BE2C (cell line): ENCODE results near the gene FREY1.

Experiments
- DNase-seq: peaks from one replicate; pipeline ENCODE4 v3.0.0-alpha.2; 2020
- H3K27me3 ChIP-seq: fragments of 250-450 bp; sonication (Bioruptor Pico); 2 replicates; pipeline ENCODE4 v1.5.1; 2020; ENCODE audit warnings: mild to moderate bottlenecking
- H3K36me3 ChIP-seq: fragments of 250-450 bp; sonication (Bioruptor Pico); 2 replicates; pipeline ENCODE4 v1.5.1; 2020; ENCODE audit warnings: mild to moderate bottlenecking
- H3K4me1 ChIP-seq: fragments of 250-450 bp; sonication (Bioruptor Pico); 2 replicates; pipeline ENCODE4 v1.5.1; 2020
- H3K4me3 ChIP-seq: 2 replicates; pipeline ENCODE4 v1.5.1; 2011; ENCODE audit warnings: low read depth, low read length
- H3K9me3 ChIP-seq: fragments of 250-450 bp; sonication (Bioruptor Pico); 2 replicates; pipeline ENCODE4 v1.5.1; 2020
- CTCF ChIP-seq: IDR thresholded peaks from 2 replicates; pipeline ENCODE4 v1.5.1; 2012; ENCODE audit warnings: mild to moderate bottlenecking, low read depth, low read length

FREY1 gene

GRCh38 chr11:45934580-45935318 lies 27.7 kb upstream of the FREY1 start:
- Histone ChIP-seq H3K4me1 (no peaks in the 10 kb centered on the region), H3K36me3 (peaks cover 4% of the 10 kb centered on the region; the same call in 1 of the 2 replicates), H3K4me3 (no peak overlapping the region), H3K9me3 (no peaks in the 10 kb centered on the region), H3K27me3 (no peaks in the 10 kb centered on the region)
- TF ChIP-seq CTCF: no peak
- no peak for DNase-seq

- Histone ChIP-seq H3K36me3 (peaks cover 4% of the 10 kb centered on the region; the same call in 1 of the 2 replicates), H3K4me3 (no peak overlapping the region), H3K4me1 (no peaks in the 10 kb centered on the region), H3K9me3 (no peaks in the 10 kb centered on the region), H3K27me3 (no peaks in the 10 kb centered on the region)
- no peak for TF ChIP-seq CTCF
- DNase-seq: no peak
These were observed 26.9 kb upstream of the FREY1 start for GRCh38 chr11:45933846-45934579.

GRCh38 chr11:45933131-45933831 lies 26.2 kb upstream of the FREY1 start:
- Histone ChIP-seq H3K4me1 (no peaks in the 10 kb centered on the region), H3K4me3 (no peak overlapping the region), H3K9me3 (no peaks in the 10 kb centered on the region), H3K36me3 (peaks cover 4% of the 10 kb centered on the region; the same call in 1 of the 2 replicates), H3K27me3 (no peaks in the 10 kb centered on the region)
- no peak for TF ChIP-seq CTCF
- no peak for DNase-seq

GRCh38 chr11:45932217-45932616 lies 25.1 kb upstream of the FREY1 start:
- Histone ChIP-seq H3K27me3 (no peaks in the 10 kb centered on the region), H3K4me1 (no peaks in the 10 kb centered on the region), H3K36me3 (peaks cover 4% of the 10 kb centered on the region; the same call in 1 of the 2 replicates), H3K4me3 (no peak overlapping the region), H3K9me3 (no peaks in the 10 kb centered on the region)
- no peak for TF ChIP-seq CTCF
- DNase-seq: no peak

- no peak overlapping the region for H3K4me3 ChIP-seq
- no peak for TF ChIP-seq CTCF
- no peaks in the 10 kb centered on the region for H3K4me1 ChIP-seq
- H3K36me3 ChIP-seq: peaks cover 4% of the 10 kb centered on the region; the same call in 1 of the 2 replicates
- no peaks in the 10 kb centered on the region for H3K9me3 ChIP-seq
- DNase-seq: no peak
- no peaks in the 10 kb centered on the region for H3K27me3 ChIP-seq
These were observed 24.7 kb upstream of the FREY1 start for GRCh38 chr11:45931739-45932138.
